NB4 (cell line): Measurements from ENCODE around the gene SLC39A6.
"Not testable (repeated sequence)": the region's sequence is repeated elsewhere in the genome, so short reads cannot be mapped to it uniquely, and the experiment has no call there.

Experiments used
- DNase-seq: peaks from one replicate; pipeline ENCODE4 v3.0.0; 2010; ENCODE audit warnings: low read depth
- H3K4me3 ChIP-seq: one replicate; pipeline ENCODE4 v1.5.1; 2011; ENCODE audit warnings: mild to moderate bottlenecking, low read depth, low read length, moderate library complexity
- CTCF ChIP-seq: IDR thresholded peaks from one replicate; pipeline ENCODE4 v1.5.1; 2012; ENCODE audit warnings: low read depth, low read length
- MYC ChIP-seq: IDR thresholded peaks from 2 replicates; pipeline ENCODE4 v1.6.1; 2011; ENCODE audit warnings: low read depth, low read length
- POLR2A ChIP-seq: IDR thresholded peaks from 2 replicates; pipeline ENCODE4 v1.6.1; 2011; ENCODE audit warnings: mild to moderate bottlenecking; ENCODE audit not compliant: insufficient read length; ENCODE audit errors: extremely low read depth
- TF ChIP-seq, protein P1 (sequence below): IDR thresholded peaks from 2 replicates; pipeline ENCODE4 v1.6.1; 2011; ENCODE audit warnings: low read depth, low read length

Gene SLC39A6, protein sequence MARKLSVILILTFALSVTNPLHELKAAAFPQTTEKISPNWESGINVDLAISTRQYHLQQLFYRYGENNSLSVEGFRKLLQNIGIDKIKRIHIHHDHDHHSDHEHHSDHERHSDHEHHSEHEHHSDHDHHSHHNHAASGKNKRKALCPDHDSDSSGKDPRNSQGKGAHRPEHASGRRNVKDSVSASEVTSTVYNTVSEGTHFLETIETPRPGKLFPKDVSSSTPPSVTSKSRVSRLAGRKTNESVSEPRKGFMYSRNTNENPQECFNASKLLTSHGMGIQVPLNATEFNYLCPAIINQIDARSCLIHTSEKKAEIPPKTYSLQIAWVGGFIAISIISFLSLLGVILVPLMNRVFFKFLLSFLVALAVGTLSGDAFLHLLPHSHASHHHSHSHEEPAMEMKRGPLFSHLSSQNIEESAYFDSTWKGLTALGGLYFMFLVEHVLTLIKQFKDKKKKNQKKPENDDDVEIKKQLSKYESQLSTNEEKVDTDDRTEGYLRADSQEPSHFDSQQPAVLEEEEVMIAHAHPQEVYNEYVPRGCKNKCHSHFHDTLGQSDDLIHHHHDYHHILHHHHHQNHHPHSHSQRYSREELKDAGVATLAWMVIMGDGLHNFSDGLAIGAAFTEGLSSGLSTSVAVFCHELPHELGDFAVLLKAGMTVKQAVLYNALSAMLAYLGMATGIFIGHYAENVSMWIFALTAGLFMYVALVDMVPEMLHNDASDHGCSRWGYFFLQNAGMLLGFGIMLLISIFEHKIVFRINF

GRCh38 chr18:36129300-36130038, at the start of gene SLC39A6, which contains the start of gene ELP2:
TSS of gene SLC39A6 (minus strand) at chr18:36129340. CDS start at chr18:36127007, 2,333 bp downstream.
TSS of gene ELP2 (plus strand) at chr18:36129899. CDS start at chr18:36129934, 35 bp downstream.
- TF ChIP-seq MYC = peak; percentile 66; the same call in 1 of the 2 replicates
- TF ChIP-seq CTCF = no peak
- peak; percentile 77 for TF ChIP-seq POLR2A
- TF ChIP-seq, protein P1, sequence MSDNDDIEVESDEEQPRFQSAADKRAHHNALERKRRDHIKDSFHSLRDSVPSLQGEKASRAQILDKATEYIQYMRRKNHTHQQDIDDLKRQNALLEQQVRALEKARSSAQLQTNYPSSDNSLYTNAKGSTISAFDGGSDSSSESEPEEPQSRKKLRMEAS = peak; percentile 89
- DNase-seq = peak; percentile 96

DNA sequence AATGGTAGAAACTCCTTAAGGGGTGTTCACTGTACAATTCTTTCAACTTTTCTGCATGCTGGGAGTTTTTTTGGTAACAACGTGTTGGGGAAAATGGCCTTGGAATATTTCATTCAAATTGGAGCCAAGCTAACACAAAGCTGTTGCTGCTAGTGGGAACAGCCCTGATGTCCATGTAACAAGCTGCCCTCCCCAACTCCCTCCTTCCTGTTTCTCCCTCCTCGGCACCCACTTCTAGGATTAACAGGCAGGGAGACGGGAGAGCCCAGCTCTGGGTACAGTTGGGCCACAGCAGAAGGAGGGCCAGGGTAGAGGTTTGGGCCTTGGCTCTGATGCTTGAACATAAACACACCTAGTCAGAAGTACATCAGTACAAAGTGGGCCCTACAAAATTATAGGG, 48.8 kb upstream of the SLC39A6 start:
- H3K4me3 ChIP-seq = no peak overlapping the region
- DNase-seq = no peak
- TF ChIP-seq MYC (no peak), POLR2A (no peak), CTCF (no peak)
- TF ChIP-seq, protein P1 = no peak

More at GRCh38 chr18:36129300-36130038, at the start of gene SLC39A6, which contains the start of gene ELP2:
- peak within 1 kb of the TSS; percentile 86 for H3K4me3 ChIP-seq

GRCh38 chr18:36176711-36177110, 47.6 kb upstream of the SLC39A6 start:
- H3K4me3 ChIP-seq = no peak overlapping the region
- no peak for TF ChIP-seq CTCF
- no peak for DNase-seq

- TF ChIP-seq POLR2A = no peak
- TF ChIP-seq CTCF = no peak
- TF ChIP-seq MYC = no peak
- TF ChIP-seq, protein P1 = no peak
- no peak overlapping the region for H3K4me3 ChIP-seq
- DNase-seq = no peak
Observed at GRCh38 chr18:36176177-36176584, 47.0 kb upstream of the SLC39A6 start.

DNA sequence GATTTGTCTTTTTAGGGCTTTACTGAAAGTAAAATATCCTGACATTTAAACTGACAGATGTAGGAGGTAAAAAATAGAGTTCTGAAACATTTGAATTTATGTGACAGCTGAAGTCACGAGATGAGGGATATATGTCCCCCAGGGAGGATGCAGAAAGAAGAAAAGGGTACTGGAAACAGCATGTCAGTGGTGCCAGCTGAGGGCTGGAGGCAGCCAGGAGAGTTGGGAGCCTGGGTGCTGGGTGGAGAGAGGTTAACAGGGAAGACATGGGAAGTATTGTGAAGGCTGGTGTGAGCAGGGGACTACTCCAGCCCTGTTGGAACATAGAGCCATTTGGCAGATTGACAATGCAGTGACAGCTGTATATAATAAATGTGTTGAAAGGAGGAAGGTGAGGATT, 46.3 kb upstream of the SLC39A6 start:
- DNase-seq = no peak
- no peak overlapping the region for H3K4me3 ChIP-seq
- no peak for TF ChIP-seq MYC
- TF ChIP-seq POLR2A = no peak

GRCh38 chr18:36169938-36170337, 40.8 kb upstream of the SLC39A6 start:
- no peak overlapping the region for H3K4me3 ChIP-seq
- no peak for DNase-seq
- TF ChIP-seq POLR2A = no peak
- no peak for TF ChIP-seq CTCF
- TF ChIP-seq, protein P1 = no peak
- no peak for TF ChIP-seq MYC

- not testable (repeated sequence) for H3K4me3 ChIP-seq, DNase-seq
Observed at GRCh38 chr18:36168296-36168695, 39.2 kb upstream of the SLC39A6 start.
